CD14-positive monocyte (primary cell): ENCODE measurements around the gene SPAG16. TPM values are rescaled to one million over a fixed set of nuclear protein-coding genes. Genes with fewer than 3 reads are reported as not detected.

ENCODE experiments used
- DNase-seq, 3 donors: peaks; one replicate each; pipeline ENCODE4 v3.0.0-alpha.2; 2011 to 2022
- H2AFZ ChIP-seq: 2 replicates; pipeline ENCODE4 v1.6.0; 2012; ENCODE audit warnings: mild to moderate bottlenecking, low read depth, low read length, inconsistent platforms; ENCODE audit not compliant: insufficient read depth, poor library complexity, severe bottlenecking
- H3K27ac ChIP-seq, 2 donors: 1 replicate in 1 of 2; 2 replicates in 1 of 2; pipeline ENCODE4 v1.5.1; 2012 to 2013; ENCODE audit warnings: low read length in 2 of 2, control low read depth in 1 of 2, inconsistent platforms in 1 of 2, low read depth in 1 of 2, mild to moderate bottlenecking in 1 of 2
- H3K27me3 ChIP-seq, 2 donors: one replicate each; pipeline versions ENCODE4 v1.6.0 to v1.6.1; 2011 to 2013; ENCODE audit warnings: low read length in 2 of 2; ENCODE audit not compliant: control insufficient read depth in 2 of 2, insufficient read depth in 2 of 2
- H3K36me3 ChIP-seq, 2 donors: replicated peaks in 1 of 2; 1 replicate in 1 of 2; 2 replicates in 1 of 2; pipeline versions ENCODE4 v1.5.1 to v1.6.1; 2012 to 2013; ENCODE audit warnings: low read length in 2 of 2, control low read depth in 1 of 2, inconsistent platforms in 1 of 2, mild to moderate bottlenecking in 1 of 2; ENCODE audit not compliant: insufficient read depth in 2 of 2, control insufficient read depth in 1 of 2
- H3K4me1 ChIP-seq, 2 donors: 1 replicate in 1 of 2; 2 replicates in 1 of 2; pipeline versions ENCODE4 v1.5.1 to v1.6.1; 2012 to 2013; ENCODE audit warnings: low read length in 2 of 2, control low read depth in 1 of 2, inconsistent platforms in 1 of 2, mild to moderate bottlenecking in 1 of 2, moderate library complexity in 1 of 2; ENCODE audit not compliant: insufficient read depth in 2 of 2, control insufficient read depth in 1 of 2
- H3K4me2 ChIP-seq: replicated peaks from 2 replicates; pipeline ENCODE3; 2012; ENCODE audit warnings: low read length, moderate library complexity, mild to moderate bottlenecking; ENCODE audit not compliant: poor library complexity, severe bottlenecking; ENCODE audit errors: extremely low read depth
- H3K4me3 ChIP-seq, 3 experiments: fragments of 200-600 bp in 1 of 3; sonication (generic) in 1 of 3; replicated peaks in 1 of 3; 1 replicate in 2 of 3; 2 replicates in 1 of 3; pipeline ENCODE4 v1.5.1; 2011 to 2013; ENCODE audit warnings: low read length in 3 of 3, mild to moderate bottlenecking in 3 of 3, control low read depth in 2 of 3, low read depth in 2 of 3, inconsistent platforms in 1 of 3, moderate library complexity in 1 of 3
- H3K79me2 ChIP-seq: 2 replicates; pipeline ENCODE4 v1.6.0; 2012; ENCODE audit warnings: mild to moderate bottlenecking, control low read depth, inconsistent platforms, low read length, moderate library complexity; ENCODE audit not compliant: insufficient read depth
- H3K9ac ChIP-seq: 2 replicates; pipeline ENCODE4 v1.6.0; 2017; ENCODE audit warnings: low read length, mild to moderate bottlenecking; ENCODE audit not compliant: insufficient read depth, poor library complexity, severe bottlenecking
- H3K9me3 ChIP-seq, 2 donors: replicated peaks in 1 of 2; 1 replicate in 1 of 2; 2 replicates in 1 of 2; pipeline versions ENCODE4 v1.5.1 to v1.6.1; 2012 to 2013; ENCODE audit warnings: low read length in 2 of 2, control low read depth in 1 of 2; ENCODE audit not compliant: control insufficient read depth in 1 of 2, insufficient read depth in 1 of 2
- H4K20me1 ChIP-seq: 2 replicates; pipeline ENCODE4 v1.6.0; 2012; ENCODE audit warnings: mild to moderate bottlenecking, low read length, control low read depth, moderate library complexity; ENCODE audit not compliant: insufficient read depth
- H3K27ac Mint-ChIP-seq, 7 donors: one replicate each; pipeline ENCODE4 v1.8.0; 2020; ENCODE audit warnings: mild to moderate bottlenecking in 7 of 7, mixed read lengths in 7 of 7, moderate library complexity in 6 of 7, inconsistent platforms in 2 of 7
- H3K27me3 Mint-ChIP-seq, 3 donors: one replicate each; pipeline ENCODE4 v1.8.0; 2021 to 2022; ENCODE audit warnings: low read depth in 3 of 3, mild to moderate bottlenecking in 3 of 3, mixed read lengths in 3 of 3, moderate library complexity in 3 of 3, inconsistent platforms in 1 of 3
- H3K36me3 Mint-ChIP-seq, 2 donors: one replicate each; pipeline ENCODE4 v1.8.0; 2020; ENCODE audit warnings: mixed read lengths in 2 of 2, inconsistent platforms in 1 of 2, mild to moderate bottlenecking in 1 of 2
- H3K4me1 Mint-ChIP-seq: one replicate; pipeline ENCODE4 v1.8.0; 2020; ENCODE audit warnings: mild to moderate bottlenecking, mixed read lengths
- H3K4me3 Mint-ChIP-seq, 2 donors: one replicate each; pipeline ENCODE4 v1.8.0; 2020; ENCODE audit warnings: mild to moderate bottlenecking in 2 of 2, mixed read lengths in 2 of 2, moderate library complexity in 1 of 2
- H3K9me3 Mint-ChIP-seq, 7 donors: one replicate each; pipeline ENCODE4 v1.8.0; 2020 to 2022; ENCODE audit warnings: mixed read lengths in 7 of 7, mild to moderate bottlenecking in 6 of 7, moderate library complexity in 6 of 7, inconsistent platforms in 2 of 7
- WGBS: methylation state at CpG from one replicate; pipeline ENCODE4 v1.1.5; 2013; ENCODE audit warnings: missing lambda C conversion rate; ENCODE audit not compliant: insufficient coverage; 5-methylcytosine and 5-hydroxymethylcytosine counted together
- intact Hi-C, 2 donors: fragments of 100-400 bp; cut with micrococcal nuclease; formaldehyde crosslinking; loops; one replicate each; pipeline versions ENCODE4 v1.15.0 to v1.15.1; 2023
- polyA plus RNA-seq, 3 donors: library from polyadenylated mRNA; depleted of rRNA in 1 of 3; unstranded in 2 of 3; stranded (reverse) in 1 of 3; fragments of 300-500 nt in 2 of 3; fragments of >200 nt in 1 of 3; fragmentation: Illumina TruSeq in 2 of 3; gene quantifications; 1 replicate in 2 of 3; 2 replicates in 1 of 3; pipeline ENCODE4 v1.2.3, GENCODE V29; 2012 to 2021
- TF ChIP-seq, protein P1 (sequence below): fragments of 200-600 bp; IDR thresholded peaks from one replicate; pipeline ENCODE4 v1.8.0; 2022; ENCODE audit warnings: antibody characterized with exemption, mild to moderate bottlenecking

Gene SPAG16
- polyA plus RNA-seq, 3 donors: 0.12 to 0.30 TPM; not detected in 1

GRCh38 chr2:214139630-214140284 lies 855.5 kb downstream of the SPAG16 start:
- WGBS: 93% methylated on average over 2 of the region's 3 CpGs
- Histone ChIP-seq H3K4me1 (no peaks in the 10 kb centered on the region), H4K20me1 (no peaks in the 10 kb centered on the region), H3K9me3 (no peaks in the 10 kb centered on the region), H2AFZ (no peak overlapping the region), H3K36me3 (no peaks in the 10 kb centered on the region), H3K27ac (no peak overlapping the region), H3K27me3 (no peaks in the 10 kb centered on the region), H3K79me2 (no peaks in the 10 kb centered on the region), H3K9ac (no peak overlapping the region), H3K4me2 (no peak overlapping the region), H3K4me3 (no peak overlapping the region)
- Mint-ChIP-seq H3K36me3 (no peaks in the 10 kb centered on the region), H3K9me3 (peaks cover 0 to 4% (median 1%) of the 10 kb centered on the region in 7 donors), H3K4me3 (no peak overlapping the region), H3K27ac (no peak overlapping the region), H3K4me1 (no peaks in the 10 kb centered on the region), H3K27me3 (no peaks in the 10 kb centered on the region)
- intact Hi-C loops: no loop called here
- no peak for DNase-seq
- TF ChIP-seq, protein P1, sequence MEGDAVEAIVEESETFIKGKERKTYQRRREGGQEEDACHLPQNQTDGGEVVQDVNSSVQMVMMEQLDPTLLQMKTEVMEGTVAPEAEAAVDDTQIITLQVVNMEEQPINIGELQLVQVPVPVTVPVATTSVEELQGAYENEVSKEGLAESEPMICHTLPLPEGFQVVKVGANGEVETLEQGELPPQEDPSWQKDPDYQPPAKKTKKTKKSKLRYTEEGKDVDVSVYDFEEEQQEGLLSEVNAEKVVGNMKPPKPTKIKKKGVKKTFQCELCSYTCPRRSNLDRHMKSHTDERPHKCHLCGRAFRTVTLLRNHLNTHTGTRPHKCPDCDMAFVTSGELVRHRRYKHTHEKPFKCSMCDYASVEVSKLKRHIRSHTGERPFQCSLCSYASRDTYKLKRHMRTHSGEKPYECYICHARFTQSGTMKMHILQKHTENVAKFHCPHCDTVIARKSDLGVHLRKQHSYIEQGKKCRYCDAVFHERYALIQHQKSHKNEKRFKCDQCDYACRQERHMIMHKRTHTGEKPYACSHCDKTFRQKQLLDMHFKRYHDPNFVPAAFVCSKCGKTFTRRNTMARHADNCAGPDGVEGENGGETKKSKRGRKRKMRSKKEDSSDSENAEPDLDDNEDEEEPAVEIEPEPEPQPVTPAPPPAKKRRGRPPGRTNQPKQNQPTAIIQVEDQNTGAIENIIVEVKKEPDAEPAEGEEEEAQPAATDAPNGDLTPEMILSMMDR: no peak

GRCh38 chr2:214156971-214157370 lies 872.7 kb downstream of the SPAG16 start:
- no CpG with 5 or more reads among the region's 1 CpG for WGBS

More at GRCh38 chr2:214156971-214157370, 872.7 kb downstream of the SPAG16 start:
- no peak overlapping the region for H2AFZ ChIP-seq
- Mint-ChIP-seq H3K36me3 (no peaks in the 10 kb centered on the region), H3K4me3 (no peak overlapping the region), H3K27ac (no peak overlapping the region), H3K4me1 (no peaks in the 10 kb centered on the region), H3K27me3 (no peaks in the 10 kb centered on the region), H3K9me3 (peaks cover 0 to 3% (median 3%) of the 10 kb centered on the region in 7 donors)
- no peaks in the 10 kb centered on the region for H3K4me1 ChIP-seq
- H3K9me3 ChIP-seq: no peaks in the 10 kb centered on the region
- H4K20me1 ChIP-seq: no peaks in the 10 kb centered on the region
- no peak for DNase-seq
- intact Hi-C loops: no loop called here
- H3K27me3 ChIP-seq: no peaks in the 10 kb centered on the region
- no peaks in the 10 kb centered on the region for H3K36me3 ChIP-seq
- TF ChIP-seq, protein P1: no peak
- no peak overlapping the region for H3K9ac ChIP-seq
- no peak overlapping the region for H3K4me3 ChIP-seq
- no peak overlapping the region for H3K27ac ChIP-seq
- H3K4me2 ChIP-seq: no peak overlapping the region
- no peaks in the 10 kb centered on the region for H3K79me2 ChIP-seq
